Retinal pigment epithelial cell (primary cell): ENCODE measurements around the gene SAE1.

Experiments used
- DNase-seq: peaks from one replicate; pipeline ENCODE4 v3.0.0-alpha.2; 2010; ENCODE audit warnings: low read depth
- H3K4me3 ChIP-seq: 2 replicates; pipeline ENCODE4 v1.5.1; 2011; ENCODE audit warnings: mild to moderate bottlenecking, low read length, control low read depth, moderate library complexity
- CTCF ChIP-seq: conservative IDR thresholded peaks from 2 replicates; pipeline ENCODE4 v1.5.1; 2011; ENCODE audit warnings: low read depth, low read length, control low read depth, inconsistent platforms

Gene SAE1

GRCh38 chr19:47153266-47153665 lies 22.6 kb downstream of the SAE1 start:
- TF ChIP-seq CTCF, result no peak
- H3K4me3 ChIP-seq, result no peak overlapping the region
- no peak for DNase-seq

- no peak for TF ChIP-seq CTCF
- H3K4me3 ChIP-seq, result no peak overlapping the region
- DNase-seq, result no peak
Measured at GRCh38 chr19:47155148-47155547, 24.5 kb downstream of the SAE1 start.

GRCh38 chr19:47156861-47157430 lies 26.3 kb downstream of the SAE1 start:
- TF ChIP-seq CTCF, result no peak
- no peak for DNase-seq
- H3K4me3 ChIP-seq, result no peak overlapping the region

- no peak for TF ChIP-seq CTCF
- peak; percentile 77 for DNase-seq
- H3K4me3 ChIP-seq, result no peak overlapping the region
Measured at GRCh38 chr19:47157431-47158321, 27.0 kb downstream of the SAE1 start.

- DNase-seq, result no peak
- no peak for TF ChIP-seq CTCF
- H3K4me3 ChIP-seq, result no peak overlapping the region
Measured at GRCh38 chr19:47158367-47158791, 27.7 kb downstream of the SAE1 start.

- TF ChIP-seq CTCF, result no peak
- H3K4me3 ChIP-seq, result no peak overlapping the region
- no peak for DNase-seq
Measured at GRCh38 chr19:47158879-47159503, 28.4 kb downstream of the SAE1 start.
